GM19438 (cell line): Measurements from ENCODE around the gene NFIB.

Experiments
- ATAC-seq: cut with Tn5 transposase; IDR thresholded peaks from one replicate; pipeline ENCODE4 v1.9.1; 2021; ENCODE audit warnings: low read depth; ENCODE audit not compliant: unreplicated experiment

The NFIB gene

GRCh38 chr9:14165376-14166035, 148.4 kb downstream of the NFIB start:
- ATAC-seq = no peak

- ATAC-seq = no peak
Measured at GRCh38 chr9:14164908-14165307, 149.0 kb downstream of the NFIB start.

DNA sequence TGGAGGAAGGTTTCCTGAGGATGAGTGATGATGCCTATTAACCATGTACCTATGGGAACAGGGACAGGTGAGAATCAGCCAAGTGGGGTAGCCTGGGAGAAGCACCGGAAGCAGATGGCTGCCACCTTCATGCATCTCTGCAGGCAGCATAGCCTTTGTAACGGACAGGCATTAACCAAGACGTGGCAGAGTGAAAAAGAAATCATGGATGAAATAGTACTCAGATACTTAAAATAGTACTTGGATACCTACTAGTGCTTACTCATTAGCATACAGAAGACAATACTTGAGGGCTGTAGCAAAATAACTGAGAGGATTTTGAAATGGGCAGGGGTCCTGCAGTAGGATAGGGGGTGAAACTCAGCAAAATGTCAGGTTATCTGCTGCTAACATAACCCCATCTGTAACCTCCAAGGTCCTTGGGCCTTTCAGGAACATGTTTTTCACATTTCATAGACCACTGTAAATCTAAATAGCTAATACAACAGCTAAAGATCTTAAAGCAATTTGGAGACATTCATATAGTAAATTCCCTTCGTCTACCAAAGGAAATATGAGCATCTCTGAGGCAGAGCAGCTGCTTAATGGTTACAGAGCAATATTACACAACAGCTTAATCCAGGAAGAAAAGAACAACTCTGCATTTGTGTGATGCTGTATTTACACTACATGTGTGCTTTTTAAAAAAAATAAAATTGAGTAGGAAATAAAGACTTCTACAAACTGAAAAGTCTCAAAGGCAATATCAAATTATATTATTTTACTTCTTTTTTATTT, 154.3 kb downstream of the NFIB start:
- no peak for ATAC-seq

GRCh38 chr9:14158916-14159315, 155.0 kb downstream of the NFIB start:
- ATAC-seq = no peak

- ATAC-seq = no peak
Measured at GRCh38 chr9:14158136-14158813, 155.7 kb downstream of the NFIB start.

- no peak for ATAC-seq
Measured at GRCh38 chr9:14157191-14157590, 156.8 kb downstream of the NFIB start.

DNA sequence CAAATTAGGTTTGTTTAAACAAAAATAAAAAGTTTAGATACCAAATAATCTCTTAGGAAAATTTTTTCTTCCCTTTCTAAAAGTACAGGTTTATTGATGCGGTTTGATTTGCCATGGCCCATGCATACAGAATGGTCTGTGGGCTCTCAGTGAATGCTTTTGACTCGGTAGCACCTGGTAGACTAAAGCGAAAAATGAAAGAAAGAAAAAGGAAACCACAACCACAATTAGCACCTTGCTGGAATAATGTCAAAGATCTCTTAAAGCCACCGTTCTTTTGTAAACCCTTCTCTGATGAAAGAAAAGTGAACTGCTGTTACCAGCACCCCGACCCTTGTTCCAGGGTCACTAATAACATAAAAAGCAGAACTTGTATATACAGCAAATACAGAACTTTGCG, 157.9 kb downstream of the NFIB start:
- ATAC-seq = peak; percentile 94

DNA sequence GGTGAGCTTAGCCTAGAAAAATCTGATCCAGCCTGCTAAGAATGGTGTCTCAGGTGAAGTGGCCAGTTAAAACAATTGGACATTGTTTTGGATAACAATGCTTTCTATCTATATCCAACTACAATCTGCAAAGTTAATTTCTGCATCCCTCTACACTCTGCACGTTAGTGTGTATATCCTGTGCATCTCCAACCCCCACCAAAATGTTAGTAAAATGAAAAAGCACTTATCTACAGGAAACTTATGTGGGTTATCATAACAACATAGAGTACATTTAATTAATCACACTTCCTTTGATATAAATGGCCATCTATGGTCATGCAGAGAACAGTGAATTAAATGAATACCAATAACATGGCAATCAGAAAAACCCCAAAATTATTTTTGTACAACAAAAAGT, 158.7 kb downstream of the NFIB start:
- ATAC-seq = no peak

DNA sequence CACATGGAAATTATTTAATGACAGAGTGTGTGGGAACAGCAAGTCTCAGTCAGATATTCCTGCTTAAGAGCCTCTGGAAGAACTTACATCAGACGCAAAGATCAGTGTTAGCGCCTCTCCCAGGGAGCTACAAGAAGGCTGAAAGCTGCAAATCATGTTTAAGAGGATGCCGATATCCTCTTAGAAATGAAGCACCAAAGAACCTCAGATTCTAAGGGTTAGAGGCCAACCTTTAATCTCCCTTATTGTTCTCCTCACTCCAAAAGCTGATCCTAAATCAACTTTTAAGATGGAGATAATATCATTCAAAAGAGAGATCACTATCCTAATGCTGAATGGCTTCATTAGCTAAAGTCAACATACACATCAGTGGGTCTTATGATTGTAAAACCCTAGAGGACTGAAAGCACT, 160.6 kb downstream of the NFIB start:
- no peak for ATAC-seq

- no peak for ATAC-seq
Measured at GRCh38 chr9:14151451-14151850, 162.5 kb downstream of the NFIB start.

DNA sequence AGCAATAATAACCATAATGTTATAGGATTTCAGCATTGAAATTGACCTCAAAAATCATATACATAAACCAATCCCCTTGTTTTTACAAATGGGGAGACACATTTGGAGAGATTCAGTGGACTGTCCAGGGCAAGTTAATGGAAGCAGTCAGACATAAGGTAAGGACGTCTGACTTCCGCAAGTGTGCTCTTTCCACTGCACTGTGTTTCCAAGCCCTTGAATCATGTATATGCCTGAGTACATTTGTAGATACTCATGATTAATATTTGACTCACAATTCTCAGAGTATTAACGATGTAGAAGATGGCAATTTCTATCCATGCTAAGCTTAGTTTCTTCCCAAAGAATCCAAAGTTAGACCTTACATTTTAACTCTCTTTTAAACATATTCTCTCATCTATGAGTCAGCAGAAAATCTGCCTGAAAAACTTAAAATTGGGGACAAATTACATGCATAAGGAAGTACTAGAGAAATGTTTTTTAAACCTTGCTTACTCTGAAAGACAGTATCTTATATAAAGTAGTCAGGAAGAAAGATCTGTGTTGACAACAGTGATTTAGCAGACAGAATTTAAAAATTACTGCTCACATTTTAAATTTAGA, 165.3 kb downstream of the NFIB start:
- ATAC-seq = no peak

- no peak for ATAC-seq
Measured at GRCh38 chr9:14147738-14148137, 166.2 kb downstream of the NFIB start.

- no peak for ATAC-seq
Measured at GRCh38 chr9:14146201-14146874, 167.6 kb downstream of the NFIB start.

DNA sequence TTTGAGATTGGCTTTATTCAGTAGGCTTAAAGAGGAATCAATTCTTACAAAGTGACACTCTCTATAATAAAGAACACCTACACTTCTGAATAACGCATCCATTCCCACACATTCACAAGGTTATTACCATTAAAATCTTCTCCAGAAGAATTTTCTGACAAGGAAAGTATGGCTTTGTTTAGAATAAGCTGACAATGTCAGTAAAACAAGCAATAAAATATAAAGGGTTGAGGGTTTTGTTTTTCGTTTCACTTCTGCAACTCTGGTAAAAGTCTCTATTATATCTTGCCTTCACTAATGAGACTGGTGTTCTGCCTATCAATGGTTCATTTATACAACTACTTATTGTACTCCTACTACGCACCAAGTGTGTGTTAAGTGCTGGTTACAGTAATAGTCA, 169.7 kb downstream of the NFIB start:
- ATAC-seq = no peak

DNA sequence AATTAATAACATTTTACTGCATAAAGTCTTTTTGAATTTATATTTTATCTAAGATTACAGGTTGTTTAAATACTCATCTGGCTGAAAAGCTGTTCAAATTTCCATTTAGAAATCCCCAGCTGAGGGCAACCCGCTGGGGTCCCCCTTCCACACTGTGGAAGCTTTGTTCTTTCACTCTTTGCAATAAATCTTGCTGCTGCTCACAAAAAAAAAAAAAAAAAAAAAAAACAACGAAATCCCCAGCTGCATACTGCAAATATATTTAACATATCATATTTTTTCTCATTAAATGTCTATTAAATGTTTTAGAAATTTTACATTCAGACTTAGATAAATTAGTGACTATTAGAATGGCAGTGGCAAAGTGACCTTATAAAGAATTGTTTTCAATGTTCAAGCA, 172.2 kb downstream of the NFIB start:
- no peak for ATAC-seq

GRCh38 chr9:14140096-14140697, 173.7 kb downstream of the NFIB start:
- no peak for ATAC-seq

GRCh38 chr9:14139287-14139686, 174.7 kb downstream of the NFIB start:
- no peak for ATAC-seq

- ATAC-seq = no peak
Measured at GRCh38 chr9:14136646-14137370, 177.1 kb downstream of the NFIB start.

DNA sequence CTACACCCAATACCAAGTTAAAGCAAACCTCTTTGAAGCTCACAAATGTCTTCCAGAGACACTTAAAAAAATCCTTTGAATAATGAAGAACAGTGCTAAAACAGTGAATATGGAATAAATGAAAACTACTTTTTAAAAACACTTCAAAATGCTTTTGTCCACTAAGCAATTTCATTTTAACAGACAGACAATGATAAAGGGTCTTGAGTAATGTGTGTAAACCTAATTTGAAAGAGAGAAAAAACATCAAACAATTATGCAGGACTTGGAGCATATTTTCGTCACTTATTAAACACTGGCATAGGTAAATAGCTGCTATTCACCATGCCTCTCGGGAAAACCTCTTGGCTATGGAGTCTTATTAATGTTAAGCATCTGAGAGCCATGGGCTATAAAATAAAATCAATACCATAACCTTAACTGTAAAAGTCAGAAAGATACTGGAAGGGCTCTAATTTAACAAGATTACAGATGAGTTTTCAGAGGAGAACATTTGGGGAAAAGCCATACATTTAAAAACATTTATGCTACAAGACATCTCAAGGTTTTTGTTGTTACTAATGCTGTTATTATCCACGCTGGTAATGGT, 177.8 kb downstream of the NFIB start:
- no peak for ATAC-seq
